ENCODE data around the gene ATP8A2. TPM values are rescaled to one million over a fixed set of nuclear protein-coding genes. Genes with fewer than 3 reads are reported as not detected.

The ATP8A2 gene
- total and polyA plus RNA-seq, 2 of the 8 experiments (the other 6 are each of a cell fraction or from before 2014, with no cell fraction given), result 2.4 to 8.3 TPM

- no peak for TF ChIP-seq CTBP2 (IDR thresholded peaks at IDR 0.05; ENCODE audit: borderline replicate concordance, insufficient read depth, insufficient read length, low read length)
- no peak for TF ChIP-seq SRF (IDR thresholded peaks at IDR 0.05; ENCODE audit: low read depth, low read length)
- TF ChIP-seq, protein P1, sequence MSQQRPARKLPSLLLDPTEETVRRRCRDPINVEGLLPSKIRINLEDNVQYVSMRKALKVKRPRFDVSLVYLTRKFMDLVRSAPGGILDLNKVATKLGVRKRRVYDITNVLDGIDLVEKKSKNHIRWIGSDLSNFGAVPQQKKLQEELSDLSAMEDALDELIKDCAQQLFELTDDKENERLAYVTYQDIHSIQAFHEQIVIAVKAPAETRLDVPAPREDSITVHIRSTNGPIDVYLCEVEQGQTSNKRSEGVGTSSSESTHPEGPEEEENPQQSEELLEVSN (IDR thresholded peaks at IDR 0.05), result no peak
- TF ChIP-seq JUN (IDR thresholded peaks at IDR 0.05; ENCODE audit: low read depth, low read length), result no peak
- TF ChIP-seq NRF1 (IDR thresholded peaks at IDR 0.05; ENCODE audit: low read depth, low read length), result no peak
- TF ChIP-seq SIN3A (conservative IDR thresholded peaks at IDR 0.05 in 1 of 2, IDR thresholded peaks at IDR 0.05 in 1 of 2; ENCODE audit: low read depth in 1 of 2, low read length in 2 of 2), result no peak
- TF ChIP-seq CBX8 (IDR thresholded peaks at IDR 0.05; ENCODE audit: borderline replicate concordance, low read depth, low read length), result no peak
- TF ChIP-seq CREB1 (IDR thresholded peaks at IDR 0.05), result no peak
- no peak for TF ChIP-seq RNF2 (IDR thresholded peaks at IDR 0.05; ENCODE audit: borderline replicate concordance, low read depth, low read length, missing control alignments, poor library complexity, severe bottlenecking)
Observed at GRCh38 chr13:25538276-25538675, 166.5 kb downstream of the ATP8A2 start (continued).

All from H1 (cell line).